ENCODE results near the gene DGKB. TPM values are rescaled to one million over a fixed set of nuclear protein-coding genes. Genes with fewer than 3 reads are reported as not detected.

DGKB gene
- total and polyA plus RNA-seq, 2 of the 8 experiments (the other 6 are each of a cell fraction or from before 2014, with no cell fraction given) = 1.9 to 2.6 TPM

DNA sequence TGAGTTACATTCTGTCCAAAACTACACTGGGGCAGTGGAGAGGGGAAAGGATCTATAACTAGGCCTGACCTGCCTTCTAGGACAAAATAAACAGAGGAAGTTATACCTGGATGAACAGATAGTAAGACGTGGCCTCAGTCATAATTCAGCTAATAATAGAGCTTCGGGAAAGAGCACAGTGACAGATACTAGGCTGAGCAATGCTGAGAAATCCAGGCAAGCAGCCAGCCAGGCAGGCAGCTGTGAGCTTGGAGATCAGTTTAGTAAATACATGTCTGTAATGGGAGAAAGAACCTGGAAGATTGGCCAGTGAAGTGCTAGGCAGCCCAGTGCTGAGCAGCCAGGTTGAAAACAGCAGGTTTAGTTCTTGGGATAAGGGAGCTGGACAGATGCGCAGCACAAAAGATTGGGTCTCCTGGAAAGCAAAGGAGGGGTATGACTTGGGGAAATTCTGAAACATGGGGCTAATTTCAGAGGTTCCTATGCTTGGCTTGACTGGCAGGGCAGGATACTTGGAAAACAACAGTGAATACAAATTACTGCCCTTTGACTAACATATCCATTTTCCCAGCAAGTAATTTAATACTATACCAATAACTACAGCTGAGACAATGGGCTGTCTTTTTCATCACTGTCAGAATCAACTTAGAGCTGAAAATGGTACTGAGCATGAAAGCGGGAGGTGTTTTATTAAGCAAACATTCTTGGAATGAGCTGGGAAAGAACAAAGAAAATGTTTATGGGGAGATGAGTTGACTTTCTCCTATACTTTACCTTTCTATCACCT, 140.8 kb downstream of the DGKB start:
- no peak overlapping the region; the same call in 1 of the 2 replicates for H4K8ac ChIP-seq (ENCODE audit: extremely low read depth, insufficient read depth, low read length)
- no peak overlapping the region for H3K18ac ChIP-seq (ENCODE audit: extremely low read depth, low read length)
- H2BK12ac ChIP-seq (ENCODE audit: low read depth, low read length) = no peak overlapping the region
- POLR2A ChIA-PET (ENCODE audit: partially characterized antibody) = no interaction called here
- H2AFZ ChIP-seq (ENCODE audit: low read length) = peak overlapping the region; percentile 40; the same call in 1 of the 2 replicates
- H2BK20ac ChIP-seq (ENCODE audit: low read length) = no peak overlapping the region
- DNase-seq (ENCODE audit: low read depth in 1 of 2, low spot score in 2 of 2) = no peak
- H2AK5ac ChIP-seq (ENCODE audit: low read depth, low read length) = no peak overlapping the region
- H3K4me3 ChIP-seq (ENCODE audit: extremely low read depth in 1 of 4, insufficient read depth in 2 of 4, low read depth in 3 of 4, low read length in 4 of 4) = no peak overlapping the region
- H3K79me2 ChIP-seq (ENCODE audit: control insufficient read depth in 1 of 2, insufficient read depth in 2 of 2, low read length in 2 of 2) = no peaks in the 10 kb centered on the region
- peaks cover 0 to 2% (median 0%) of the 10 kb centered on the region in 4 experiments; a peak in 1 of 7 replicates for H3K4me1 ChIP-seq (replicated peaks in 1 of 4; ENCODE audit: control insufficient read depth in 3 of 4, insufficient read depth in 4 of 4, low read length in 3 of 4)
- H3K9me3 ChIP-seq (ENCODE audit: insufficient read depth in 2 of 2, low read depth in 1 of 2, low read length in 1 of 2) = no peaks in the 10 kb centered on the region
- no peak overlapping the region; a peak in 2 of 7 replicates for H3K9ac ChIP-seq (replicated peaks in 1 of 4; ENCODE audit: extremely low read depth in 1 of 4, low read depth in 3 of 4, low read length in 3 of 4)
- no peak overlapping the region for H3K23ac ChIP-seq (ENCODE audit: insufficient read length)
- no peak overlapping the region for H3K14ac ChIP-seq (ENCODE audit: insufficient read length)
- no peak overlapping the region for H3K4me2 ChIP-seq (ENCODE audit: insufficient read depth in 1 of 2, low read depth in 2 of 2, low read length in 2 of 2)
- H2BK120ac ChIP-seq (replicated peaks; ENCODE audit: low read depth, low read length) = no peak overlapping the region
- no peak overlapping the region for H3K4ac ChIP-seq (replicated peaks; ENCODE audit: insufficient read length, low read depth, low read length)
- no peak overlapping the region for H2BK5ac ChIP-seq (ENCODE audit: low read depth, low read length)
- no peaks in the 10 kb centered on the region for H3K27me3 ChIP-seq (replicated peaks in 1 of 4; ENCODE audit: control insufficient read depth in 3 of 4, extremely low read depth in 1 of 4, insufficient read depth in 3 of 4, low read length in 3 of 4)
- no peak overlapping the region for H3K27ac ChIP-seq (ENCODE audit: low read depth, low read length)
- no peak overlapping the region for H3K56ac ChIP-seq (replicated peaks; ENCODE audit: insufficient read length, low read depth, low read length)
- WGBS, 2 experiments (ENCODE audit: extremely low coverage in 1 of 2, insufficient coverage in 1 of 2, insufficient read length in 1 of 2, insufficient replicate concordance in 2 of 2, low coverage in 1 of 2, low lambda C conversion rate in 2 of 2, missing lambda C conversion rate in 1 of 2) = 94% methylated on average over 4 of the region's 4 CpGs; no CpG with 5 or more reads in 1 of the 2 experiments
- no peak overlapping the region for H4K91ac ChIP-seq (replicated peaks; ENCODE audit: insufficient read length, low read length)
- H3K79me1 ChIP-seq (ENCODE audit: low read depth, low read length) = no peaks in the 10 kb centered on the region
- CTCF ChIA-PET (ENCODE audit: partially characterized antibody) = interaction anchor here (0.9 kb wide), 1 partner anchor 9 kb away, joined by 3 read pairs; no protein-coding TSS in a partner anchor
- H3K23me2 ChIP-seq (ENCODE audit: low read depth, low read length) = no peaks in the 10 kb centered on the region
- H4K20me1 ChIP-seq (replicated peaks in 1 of 2; ENCODE audit: control insufficient read depth in 1 of 2, insufficient read depth in 2 of 2, low read length in 2 of 2) = no peaks in the 10 kb centered on the region
- FAIRE-seq = no peak
- no peak overlapping the region for H2BK15ac ChIP-seq (ENCODE audit: low read length)
- no peaks in the 10 kb centered on the region for H3K36me3 ChIP-seq (ENCODE audit: control insufficient read depth in 2 of 4, insufficient read depth in 4 of 4, low read length in 3 of 4)
- TF ChIP-seq FOSL1 (IDR thresholded peaks at IDR 0.05; ENCODE audit: insufficient read depth, low read depth, low read length) (no peak), NRF1 (IDR thresholded peaks at IDR 0.05; ENCODE audit: low read depth, low read length) (no peak), BRCA1 (IDR thresholded peaks at IDR 0.05; ENCODE audit: low read depth, low read length) (no peak), KDM4A (IDR thresholded peaks at IDR 0.05; ENCODE audit: low read depth, low read length, severe bottlenecking) (no peak), BCL11A (IDR thresholded peaks at IDR 0.05; ENCODE audit: low read depth in 2 of 2, low read length in 2 of 2) (no peak), POLR2AphosphoS5 (IDR thresholded peaks at IDR 0.05; ENCODE audit: low read depth, low read length) (no peak), EP300 (IDR thresholded peaks at IDR 0.05; ENCODE audit: borderline replicate concordance in 1 of 2, low read depth in 2 of 2, low read length in 2 of 2) (no peak)
- TF ChIP-seq, protein P1, sequence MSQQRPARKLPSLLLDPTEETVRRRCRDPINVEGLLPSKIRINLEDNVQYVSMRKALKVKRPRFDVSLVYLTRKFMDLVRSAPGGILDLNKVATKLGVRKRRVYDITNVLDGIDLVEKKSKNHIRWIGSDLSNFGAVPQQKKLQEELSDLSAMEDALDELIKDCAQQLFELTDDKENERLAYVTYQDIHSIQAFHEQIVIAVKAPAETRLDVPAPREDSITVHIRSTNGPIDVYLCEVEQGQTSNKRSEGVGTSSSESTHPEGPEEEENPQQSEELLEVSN (IDR thresholded peaks at IDR 0.05) = no peak
- no peak overlapping the region for H4K5ac ChIP-seq (ENCODE audit: insufficient read length, low read depth, low read length)

Measured in H1 (cell line).